Measurements from ENCODE around the gene RC3H1.
"Not testable (repeated sequence)": the region's sequence is repeated elsewhere in the genome, so short reads cannot be mapped to it uniquely, and the experiment has no call there.

RC3H1 gene

DNA sequence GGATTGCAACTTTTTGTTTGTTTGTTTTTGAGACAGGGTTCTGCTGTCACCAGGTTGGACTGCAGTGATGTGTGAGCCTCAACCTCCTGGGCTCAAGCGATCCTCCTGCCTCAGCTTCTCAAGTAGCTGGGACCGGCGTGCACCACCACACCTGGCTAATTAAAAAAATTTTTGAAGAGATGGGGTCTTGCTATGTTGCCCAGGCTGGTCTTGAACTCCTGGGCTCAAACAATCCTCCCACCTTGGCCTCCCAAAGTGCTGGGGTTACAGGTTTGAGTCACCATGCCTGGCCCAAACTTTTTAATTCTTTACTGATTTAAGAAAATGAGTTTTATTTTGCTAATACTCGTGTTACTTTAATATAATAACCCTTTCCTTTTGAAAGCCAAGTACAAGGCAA is 73.6 kb downstream of the RC3H1 start:
- no peak for DNase-seq (ENCODE audit: low read depth)

DNA sequence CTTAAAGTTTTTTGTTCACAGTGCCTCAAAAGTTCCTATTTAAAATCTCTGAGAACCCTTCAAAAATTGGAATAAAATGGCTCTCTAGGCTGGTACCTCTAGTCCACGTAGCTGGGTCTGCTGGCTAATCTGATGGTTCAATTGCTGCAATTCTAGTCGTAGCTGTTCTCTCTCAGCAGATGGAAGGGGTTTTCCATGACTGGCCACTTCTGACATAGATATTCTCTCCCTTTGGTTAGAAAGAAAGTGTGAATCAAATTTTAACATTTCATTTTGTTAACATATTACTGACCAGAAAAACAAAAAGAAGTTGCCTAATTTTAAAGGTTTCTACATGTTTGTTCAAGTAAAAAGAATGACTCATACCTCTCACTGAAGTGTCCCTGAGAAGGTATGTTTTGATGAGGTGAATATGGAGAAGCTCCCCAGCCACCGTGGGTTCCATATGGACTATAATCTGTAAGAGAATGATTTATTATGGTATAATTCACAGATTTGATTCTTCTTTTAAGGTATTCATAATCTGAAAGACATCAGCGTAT is 75.7 kb downstream of the RC3H1 start:
- DNase-seq (ENCODE audit: low read depth), result no peak

DNA sequence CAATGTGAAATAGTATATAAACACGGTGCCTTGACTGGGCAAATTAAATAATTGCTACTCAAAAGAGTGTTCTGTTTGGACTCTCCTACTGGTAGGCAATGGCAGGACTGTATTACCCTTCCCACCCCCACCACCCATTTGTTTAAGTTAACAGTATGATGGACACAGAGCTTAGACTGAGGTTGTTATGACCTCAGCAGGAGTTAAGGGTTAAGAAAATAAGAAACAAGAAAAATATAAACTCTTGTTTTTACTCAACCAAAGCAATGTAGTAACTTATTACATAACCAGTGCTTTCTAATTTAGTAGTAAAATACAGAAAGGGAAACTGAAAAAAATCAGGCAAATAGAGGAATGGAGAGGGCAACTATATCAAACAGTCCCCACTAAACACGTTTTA is 85.1 kb downstream of the RC3H1 start:
- DNase-seq (ENCODE audit: low read depth), result no peak

DNA sequence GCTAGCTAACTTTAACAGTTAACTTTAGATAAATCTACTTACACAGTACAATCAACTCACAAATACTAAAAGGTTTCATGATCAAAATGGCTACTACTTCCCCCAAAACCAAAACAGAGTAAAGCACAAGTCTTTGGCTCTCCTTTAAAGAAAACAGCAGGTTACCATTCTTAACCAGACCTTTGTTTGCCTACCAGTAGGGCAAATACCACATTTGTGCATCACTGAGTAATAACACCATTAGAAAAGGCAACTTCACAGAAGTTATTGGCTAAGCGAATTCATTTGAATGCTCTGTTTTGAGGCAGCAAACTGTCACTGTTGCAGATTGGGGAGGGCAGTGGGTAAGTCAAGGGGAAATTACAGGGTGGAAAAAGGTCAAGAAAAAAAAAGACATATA is 87.7 kb downstream of the RC3H1 start:
- no peak for DNase-seq (ENCODE audit: low read depth)

DNA sequence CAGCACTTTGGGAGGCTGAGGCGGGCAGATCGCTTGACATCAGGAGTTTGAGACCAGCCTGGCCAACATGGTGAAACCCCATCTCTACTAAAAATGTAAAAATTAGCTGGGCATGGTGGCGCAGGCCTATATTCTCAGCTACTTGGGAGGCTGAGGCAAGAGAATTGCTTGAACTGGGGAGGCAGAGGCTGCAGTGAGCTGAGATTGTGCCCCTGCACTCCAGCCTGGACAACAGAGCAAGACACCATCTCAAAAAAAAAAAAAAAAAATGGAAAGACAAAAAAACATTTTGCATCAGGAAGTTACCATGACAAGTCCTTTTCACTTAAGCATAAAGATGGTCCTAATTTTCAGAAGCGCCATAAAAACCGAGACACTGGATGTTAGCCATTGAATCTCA is 91.6 kb downstream of the RC3H1 start:
- not testable (repeated sequence) for DNase-seq (ENCODE audit: low read depth)

DNA sequence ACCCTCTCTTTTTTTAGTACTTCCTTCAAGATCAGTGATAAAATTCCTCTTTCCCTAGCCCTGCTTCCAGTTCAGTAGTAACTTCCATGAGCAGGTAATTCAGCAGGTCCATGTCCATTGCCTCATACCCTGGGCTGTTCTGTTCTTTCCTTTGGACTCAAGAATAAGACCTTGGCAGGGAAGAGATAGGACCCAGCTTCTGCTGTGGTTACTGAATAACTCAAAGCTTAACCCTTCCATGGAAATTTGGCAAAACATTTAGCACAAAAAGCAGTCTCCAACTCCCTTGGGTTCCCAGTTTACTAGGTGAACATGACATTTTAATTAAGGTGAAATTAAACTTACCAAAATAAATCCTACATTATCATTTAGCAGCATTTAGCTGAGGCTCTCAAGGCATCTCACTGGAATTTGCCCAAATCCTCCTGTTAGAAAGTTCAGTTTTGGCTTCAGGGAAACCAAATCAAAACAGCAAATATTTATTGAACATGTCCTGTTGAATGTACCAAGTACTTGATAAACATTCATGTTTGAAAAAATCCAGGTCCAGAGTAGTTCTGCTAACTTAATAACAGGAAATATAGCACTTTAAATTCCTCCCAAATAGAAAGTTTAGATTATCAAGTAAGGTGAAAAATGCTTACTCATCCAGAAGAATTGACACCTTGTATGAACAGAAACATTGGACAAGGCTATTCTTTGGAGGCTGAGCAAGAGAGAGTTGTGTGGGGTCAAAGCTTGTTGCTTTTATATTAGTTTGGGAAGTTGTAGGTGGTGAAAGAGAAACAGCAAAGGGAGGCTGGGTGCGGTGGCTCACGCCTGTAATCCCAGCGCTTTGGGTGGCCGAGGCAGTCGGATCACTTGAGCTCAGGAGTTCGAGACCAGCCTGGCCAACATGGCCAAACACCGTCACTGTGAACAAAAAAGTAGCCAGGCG is 96.6 kb downstream of the RC3H1 start:
- DNase-seq (ENCODE audit: low read depth), result no peak

DNA sequence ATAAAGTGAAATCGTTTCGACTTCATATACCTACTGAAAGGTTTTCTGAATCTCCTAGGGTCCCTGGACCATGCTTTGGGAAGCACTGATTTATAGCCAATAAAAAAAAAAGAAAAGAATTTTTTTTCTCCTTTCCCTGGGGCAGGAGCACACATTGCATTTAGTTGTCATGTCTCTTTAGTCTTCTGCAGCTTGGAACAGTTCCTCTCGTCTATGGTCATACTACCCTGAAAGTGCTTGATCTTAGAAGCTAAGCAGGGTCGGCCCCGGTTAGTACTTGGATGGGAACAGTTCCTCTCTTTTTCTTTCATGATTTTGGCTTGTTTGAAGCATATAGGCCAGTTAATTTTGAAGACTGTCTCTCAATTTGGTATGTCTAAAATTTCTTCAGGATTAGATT is 101.3 kb downstream of the RC3H1 start:
- no peak for DNase-seq (ENCODE audit: low read depth)

DNA sequence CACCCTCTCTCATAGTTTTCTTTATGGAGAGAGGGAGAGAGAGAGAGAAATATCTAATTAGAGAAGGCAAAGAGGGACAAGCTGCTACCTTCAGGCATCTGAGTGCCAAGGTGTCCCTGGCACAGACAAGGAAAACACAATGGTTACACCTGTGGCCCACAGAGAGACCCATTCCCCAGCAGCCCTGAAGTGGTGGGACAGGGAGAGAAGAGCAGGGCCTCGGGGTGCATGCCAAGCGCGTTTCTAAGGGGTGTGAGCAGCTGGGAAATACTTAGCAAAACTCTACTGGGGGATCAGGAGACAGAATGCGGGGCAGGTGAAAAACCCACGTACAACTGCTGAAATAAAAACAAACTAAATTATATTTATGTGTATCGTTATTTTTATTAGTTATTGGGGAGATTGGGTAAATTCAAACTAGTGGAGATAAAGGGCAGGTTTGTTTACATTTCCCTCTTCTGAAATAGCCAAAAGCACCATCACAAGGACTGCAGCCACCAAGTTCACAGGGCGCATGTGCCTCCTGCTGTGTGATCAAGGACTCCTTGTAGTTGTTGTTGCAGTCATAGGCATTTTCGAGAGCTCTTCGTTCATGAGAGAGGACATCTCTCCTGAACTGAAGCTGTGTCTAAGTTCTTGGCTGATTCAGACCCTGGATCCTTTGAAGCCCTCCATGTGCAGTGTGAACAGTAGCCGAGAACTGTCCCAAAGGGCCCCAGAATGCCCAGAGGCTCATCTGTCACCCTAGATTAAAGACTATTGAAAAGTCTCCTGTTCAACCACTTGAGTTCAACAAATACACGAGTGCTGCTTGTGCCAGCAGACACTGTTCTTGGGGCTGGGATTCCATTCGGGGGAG is 104.3 kb downstream of the RC3H1 start:
- no peak for DNase-seq (ENCODE audit: low read depth)

DNA sequence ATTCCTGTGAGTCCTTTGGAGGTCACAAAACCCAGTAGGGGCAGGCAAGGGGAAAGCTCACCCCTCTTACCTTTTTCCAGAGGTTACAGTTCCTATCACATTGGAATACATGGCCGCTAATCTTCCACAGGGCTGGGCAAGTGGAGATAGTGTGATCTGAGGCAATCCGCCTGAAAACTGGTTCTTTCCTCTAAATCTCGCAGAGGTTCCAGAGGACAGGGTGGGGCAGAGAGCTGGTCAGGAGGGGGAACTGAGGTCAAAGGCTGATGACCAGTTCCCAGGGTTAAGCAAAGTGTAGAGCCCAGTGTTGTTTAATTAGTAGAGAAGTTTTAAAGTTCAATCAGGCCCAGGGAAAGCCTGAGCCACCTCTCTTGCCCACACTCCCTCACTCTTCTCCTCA is 105.0 kb downstream of the RC3H1 start, which contains the start of gene SERPINC1:
TSS of gene SERPINC1 (minus strand) at position 179 of the 400 bp plus-strand sequence. CDS start at position 111, 68 bp downstream.
- no peak for DNase-seq (ENCODE audit: low read depth)

DNA sequence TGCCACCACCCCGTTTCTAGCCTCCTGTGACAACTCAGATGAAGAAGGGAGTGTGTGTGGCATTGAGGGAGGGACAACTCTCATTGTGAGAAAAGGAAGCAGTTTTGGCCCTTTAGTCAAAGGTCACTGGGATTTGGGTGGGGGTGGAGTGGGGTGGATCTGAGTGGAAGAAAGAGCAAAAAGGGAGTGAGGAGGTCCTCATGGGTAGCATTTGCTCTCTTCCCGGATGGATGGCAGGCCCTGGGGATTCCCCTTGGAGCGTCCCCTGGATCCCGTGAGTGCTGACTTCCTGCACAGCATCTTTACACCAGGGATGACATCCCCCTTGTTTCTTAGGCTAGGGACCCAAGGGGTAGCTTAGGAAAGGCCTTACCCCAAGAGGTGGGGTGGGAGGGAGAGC is 105.5 kb downstream of the RC3H1 start:
- DNase-seq (ENCODE audit: low read depth), result no peak

DNA sequence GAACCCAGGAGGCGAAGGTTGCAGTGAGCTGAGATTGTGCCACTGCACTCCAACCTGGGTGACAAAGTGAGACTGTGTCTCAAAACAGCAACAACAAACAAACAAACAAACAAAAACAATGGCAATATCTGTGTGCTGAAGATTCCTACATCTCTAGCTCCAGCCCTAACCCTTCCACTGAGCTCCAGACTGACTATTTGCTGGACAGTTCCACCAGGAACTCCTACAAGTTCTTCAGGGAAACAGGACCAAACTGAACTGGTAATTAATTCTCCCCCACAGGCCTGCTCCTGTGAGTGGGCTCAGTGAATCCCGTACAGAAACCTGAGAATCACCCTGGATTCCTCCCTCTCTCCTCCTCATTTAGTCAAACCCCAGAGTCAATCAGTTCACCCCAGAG is 106.6 kb downstream of the RC3H1 start:
- DNase-seq (ENCODE audit: low read depth), result no peak

DNA sequence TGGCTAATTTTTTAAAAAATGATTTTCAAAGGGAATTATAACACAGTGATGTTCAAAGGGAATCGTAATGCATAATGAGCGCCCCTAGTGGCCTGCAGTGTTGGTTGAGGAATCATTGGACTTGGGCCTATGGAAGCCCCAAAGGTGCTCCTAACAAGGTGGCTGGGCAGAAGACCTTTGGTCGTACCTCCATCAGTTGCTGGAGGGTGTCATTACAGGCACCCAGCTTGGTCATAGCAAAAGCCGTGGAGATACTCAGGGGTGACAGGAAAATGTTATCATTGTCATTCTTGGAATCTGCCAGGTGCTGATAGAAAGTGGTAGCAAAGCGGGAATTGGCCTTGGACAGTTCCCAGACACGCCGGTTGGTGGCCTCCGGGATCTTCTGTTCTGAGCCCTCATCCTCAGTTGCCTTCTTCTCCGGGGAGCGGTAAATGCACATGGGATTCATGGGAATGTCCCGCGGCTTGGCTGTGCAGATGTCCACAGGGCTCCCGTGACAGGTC is 107.7 kb downstream of the RC3H1 start:
- DNase-seq (ENCODE audit: low read depth), result peak; percentile 33

DNA sequence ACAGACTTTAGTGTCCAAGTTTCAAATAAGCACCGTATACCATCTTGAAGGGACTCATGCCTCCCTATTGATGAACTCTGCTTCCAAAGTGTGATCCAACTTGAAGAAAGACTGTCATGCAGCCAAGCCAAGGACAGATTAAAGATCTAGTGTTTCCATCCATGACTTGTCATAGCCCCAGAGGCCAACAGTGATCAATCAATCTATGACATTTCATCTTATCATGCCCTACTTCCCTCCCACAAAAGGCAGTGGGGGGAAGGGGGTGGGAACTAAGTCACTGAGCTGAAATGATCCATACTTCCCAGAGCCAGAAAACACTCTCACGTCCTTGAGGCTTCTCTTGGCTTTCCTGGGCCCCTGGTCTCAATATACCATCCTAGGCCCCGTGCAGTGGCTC is 109.0 kb downstream of the RC3H1 start:
- no peak for DNase-seq (ENCODE audit: low read depth)

DNA sequence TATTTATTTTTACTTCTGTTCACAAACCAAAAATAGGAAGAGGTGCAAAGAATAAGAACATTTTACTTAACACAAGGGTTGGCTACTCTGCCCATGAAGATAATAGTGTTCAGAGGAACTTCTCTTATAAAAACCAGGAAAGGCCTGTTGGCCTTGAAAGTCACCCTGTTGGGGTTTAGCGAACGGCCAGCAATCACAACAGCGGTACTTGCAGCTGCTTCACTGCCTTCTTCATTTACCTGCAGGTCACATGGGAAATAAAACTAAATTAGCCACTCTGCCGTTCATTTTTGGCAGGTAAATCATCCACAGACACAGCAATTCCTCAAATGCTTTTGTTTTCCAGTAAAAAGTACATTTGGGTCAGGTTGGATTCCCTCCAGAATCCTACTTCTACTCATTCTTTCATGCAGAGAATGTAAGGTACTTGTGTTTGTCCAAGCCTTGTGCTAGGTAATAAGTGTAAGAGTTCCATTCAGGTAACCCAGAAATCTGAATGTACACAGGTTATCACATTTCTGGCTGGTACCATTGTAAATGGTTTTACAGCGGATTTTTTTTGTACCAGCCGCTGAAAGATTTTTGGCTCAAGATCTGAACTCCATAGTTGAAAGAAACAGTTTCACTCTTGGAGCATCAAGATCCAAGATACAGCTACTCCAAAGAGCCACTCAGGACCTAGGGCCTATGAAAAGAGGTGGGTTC is 118.2 kb downstream of the RC3H1 start:
- no peak for DNase-seq (ENCODE audit: low read depth)

DNA sequence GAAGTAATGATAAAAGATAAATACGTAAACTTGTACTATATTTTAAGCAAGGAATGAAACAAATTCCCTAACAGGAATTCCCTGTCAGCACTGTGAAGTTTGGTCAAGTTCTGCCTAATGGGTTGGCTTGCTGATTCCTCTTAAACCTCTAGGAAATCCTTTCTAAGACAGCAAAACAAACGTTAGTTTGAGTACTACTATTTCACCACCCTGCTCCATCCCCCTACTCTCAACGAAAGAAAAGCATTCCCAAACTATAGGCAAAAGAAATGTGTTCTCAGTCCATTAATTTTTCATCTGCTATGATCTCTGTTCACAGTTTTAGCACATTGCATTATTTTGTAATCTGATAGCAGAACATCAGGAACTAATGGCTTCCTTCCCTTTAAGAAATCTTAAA is 121.2 kb downstream of the RC3H1 start:
- DNase-seq (ENCODE audit: low read depth), result no peak

DNA sequence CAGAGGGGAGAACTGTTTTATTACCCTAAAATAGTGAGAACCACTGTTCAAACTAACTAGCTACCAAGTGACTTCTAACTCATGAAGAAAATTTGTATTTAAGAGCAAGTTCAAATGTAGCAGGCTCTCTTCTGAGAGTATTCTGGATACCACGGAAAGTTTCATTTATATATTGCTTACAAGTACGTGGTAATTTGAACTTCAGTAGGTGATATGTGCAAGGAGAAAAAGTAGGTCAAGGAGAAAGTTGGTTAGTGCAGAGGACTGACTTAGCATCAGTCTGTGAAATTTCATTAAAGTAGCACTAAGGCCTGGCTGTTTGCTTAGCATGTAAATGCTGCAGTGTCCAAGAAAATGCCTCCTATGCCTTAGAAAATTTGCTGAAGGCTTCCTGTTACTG is 121.7 kb downstream of the RC3H1 start:
- no peak for DNase-seq (ENCODE audit: low read depth)

DNA sequence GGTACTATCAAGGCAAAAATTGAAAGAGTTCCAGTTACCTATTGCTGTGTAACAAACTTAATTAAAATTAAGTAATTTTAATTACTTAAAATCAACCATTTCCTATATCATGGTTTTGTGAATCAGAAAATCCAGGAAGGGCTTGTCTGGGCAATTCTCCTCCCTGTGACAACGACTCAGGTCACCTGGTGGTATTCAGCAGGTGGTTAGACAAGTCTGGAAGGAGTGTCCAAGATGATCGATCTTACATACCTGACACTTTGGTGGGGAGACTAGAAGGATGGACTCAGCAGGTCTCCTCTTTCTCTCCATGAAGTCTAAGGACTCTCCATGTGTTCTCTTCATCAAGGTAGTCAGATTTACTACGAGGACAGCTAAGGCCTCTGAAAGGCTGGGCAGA is 128.0 kb downstream of the RC3H1 start:
- no peak for DNase-seq (ENCODE audit: low read depth)

DNA sequence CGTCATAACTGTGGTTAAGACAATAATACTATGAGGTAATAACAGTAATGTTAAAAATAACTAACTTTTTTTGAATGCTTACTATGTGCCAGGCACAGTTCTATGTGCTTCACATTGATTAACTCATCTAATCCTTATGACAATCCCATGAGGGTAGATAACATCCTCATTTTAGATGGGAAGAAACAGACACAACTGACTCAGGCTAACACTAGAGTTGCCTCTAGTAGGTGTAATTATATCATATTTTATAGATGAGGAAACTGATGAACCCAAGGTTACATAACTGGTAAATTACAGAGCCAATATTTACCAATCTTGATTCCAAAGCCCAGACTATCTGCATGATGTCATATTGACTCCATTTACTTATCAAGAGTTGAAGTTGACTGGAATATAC is 128.5 kb downstream of the RC3H1 start:
- DNase-seq (ENCODE audit: low read depth), result no peak

DNA sequence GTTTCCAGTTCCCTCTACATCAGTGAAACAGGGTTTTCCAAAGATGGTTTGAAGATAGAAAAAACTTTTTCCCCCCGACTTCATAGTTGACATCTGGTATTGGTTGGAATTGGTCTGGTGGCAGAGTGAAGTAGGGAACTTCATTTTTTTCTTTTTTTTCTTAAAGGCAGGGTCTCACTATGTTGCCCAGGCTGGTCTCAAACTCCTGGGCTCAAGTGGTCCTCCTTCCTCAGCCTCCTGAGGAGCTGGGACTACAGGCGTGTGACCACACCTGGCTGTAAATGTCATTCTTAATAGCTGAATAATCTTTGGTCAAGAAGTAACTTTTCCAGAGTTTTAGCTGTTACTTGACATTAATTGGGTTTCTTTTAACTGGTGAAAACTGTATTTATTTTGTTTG is 132.3 kb downstream of the RC3H1 start:
- DNase-seq (ENCODE audit: low read depth), result no peak

DNA sequence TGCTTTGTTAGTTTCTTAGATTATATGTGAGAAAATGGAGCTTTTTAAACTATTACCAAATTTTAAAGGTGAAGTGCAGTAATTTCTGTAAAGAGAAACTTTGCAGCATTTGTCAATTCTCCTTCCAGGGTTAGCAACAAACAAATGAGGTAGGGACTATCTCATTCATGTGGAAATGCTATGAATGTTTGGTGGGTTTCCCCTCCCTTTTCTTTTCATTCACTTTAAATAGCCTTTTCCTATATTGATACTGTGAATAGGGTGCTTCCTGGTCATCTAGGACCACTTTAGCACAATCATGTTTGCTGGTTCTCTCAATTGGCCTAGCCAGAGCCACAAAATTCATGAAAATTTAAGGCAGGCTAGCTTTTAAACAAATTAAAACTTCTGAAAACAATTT is 133.4 kb downstream of the RC3H1 start:
- no peak for DNase-seq (ENCODE audit: low read depth)

DNA sequence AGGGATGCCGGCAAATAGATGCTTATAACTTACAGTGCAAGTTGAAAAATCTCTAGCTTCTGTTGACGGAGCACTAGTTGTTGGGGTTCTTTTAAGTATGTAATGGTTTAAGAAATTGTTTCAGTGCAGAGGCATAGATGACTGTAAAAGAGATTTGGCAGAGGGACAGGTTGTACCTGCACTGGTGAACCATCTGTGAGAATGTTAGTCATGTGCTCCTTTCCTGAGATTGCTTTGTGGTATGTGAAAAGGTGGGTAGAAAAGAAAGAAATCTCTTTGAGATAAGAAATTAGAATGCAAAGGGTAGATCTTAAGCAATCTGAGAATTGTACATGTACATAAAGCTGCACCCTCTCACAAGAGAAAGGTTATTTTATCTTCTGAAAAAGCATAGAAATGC is 134.5 kb downstream of the RC3H1 start:
- DNase-seq (ENCODE audit: low read depth), result no peak

Data from CMK (cell line).